ENCODE data around the gene ADAMTS18.
"Not testable (repeated sequence)": the region's sequence is repeated elsewhere in the genome, so short reads cannot be mapped to it uniquely, and the experiment has no call there.

ADAMTS18 gene

DNA sequence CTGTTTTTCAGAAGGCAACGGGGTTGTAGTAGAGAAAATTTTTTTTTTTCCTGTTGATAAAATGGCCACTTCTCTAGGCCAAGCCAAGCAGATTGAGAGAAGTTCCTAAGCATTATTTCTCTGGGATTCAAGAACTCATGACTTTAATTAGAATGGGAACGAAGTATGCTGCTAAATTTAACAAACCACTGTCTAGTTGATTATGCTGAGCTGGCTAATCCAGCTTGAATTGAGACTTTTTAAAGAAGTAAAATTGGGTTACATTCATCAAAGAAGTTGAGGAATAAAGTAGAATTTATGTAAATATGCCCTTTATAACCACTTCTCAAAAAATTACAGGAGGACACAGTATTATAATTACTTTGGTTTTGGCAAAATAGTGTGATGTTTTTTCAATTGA, 152.5 kb downstream of the ADAMTS18 start:
- no peak overlapping the region for H3K27ac ChIP-seq (ENCODE audit: poor library complexity, severe bottlenecking)
- H3K4me1 ChIP-seq (ENCODE audit: insufficient read depth, poor library complexity, severe bottlenecking): no peaks in the 10 kb centered on the region
- DNase-seq (ENCODE audit: low spot score) (no peak), ATAC-seq (ENCODE audit: low read depth) (no peak)
- no peaks in the 10 kb centered on the region for H3K36me3 ChIP-seq (ENCODE audit: low read depth)
- TF ChIP-seq, protein P1, sequence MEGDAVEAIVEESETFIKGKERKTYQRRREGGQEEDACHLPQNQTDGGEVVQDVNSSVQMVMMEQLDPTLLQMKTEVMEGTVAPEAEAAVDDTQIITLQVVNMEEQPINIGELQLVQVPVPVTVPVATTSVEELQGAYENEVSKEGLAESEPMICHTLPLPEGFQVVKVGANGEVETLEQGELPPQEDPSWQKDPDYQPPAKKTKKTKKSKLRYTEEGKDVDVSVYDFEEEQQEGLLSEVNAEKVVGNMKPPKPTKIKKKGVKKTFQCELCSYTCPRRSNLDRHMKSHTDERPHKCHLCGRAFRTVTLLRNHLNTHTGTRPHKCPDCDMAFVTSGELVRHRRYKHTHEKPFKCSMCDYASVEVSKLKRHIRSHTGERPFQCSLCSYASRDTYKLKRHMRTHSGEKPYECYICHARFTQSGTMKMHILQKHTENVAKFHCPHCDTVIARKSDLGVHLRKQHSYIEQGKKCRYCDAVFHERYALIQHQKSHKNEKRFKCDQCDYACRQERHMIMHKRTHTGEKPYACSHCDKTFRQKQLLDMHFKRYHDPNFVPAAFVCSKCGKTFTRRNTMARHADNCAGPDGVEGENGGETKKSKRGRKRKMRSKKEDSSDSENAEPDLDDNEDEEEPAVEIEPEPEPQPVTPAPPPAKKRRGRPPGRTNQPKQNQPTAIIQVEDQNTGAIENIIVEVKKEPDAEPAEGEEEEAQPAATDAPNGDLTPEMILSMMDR (IDR thresholded peaks at IDR 0.05; ENCODE audit: poor library complexity, severe bottlenecking): no peak
- H3K27me3 ChIP-seq (ENCODE audit: insufficient read depth, poor library complexity, severe bottlenecking): no peaks in the 10 kb centered on the region
- no peaks in the 10 kb centered on the region for H3K9me3 ChIP-seq (ENCODE audit: severe bottlenecking)
- no peak overlapping the region for H3K4me3 ChIP-seq (ENCODE audit: severe bottlenecking)

DNA sequence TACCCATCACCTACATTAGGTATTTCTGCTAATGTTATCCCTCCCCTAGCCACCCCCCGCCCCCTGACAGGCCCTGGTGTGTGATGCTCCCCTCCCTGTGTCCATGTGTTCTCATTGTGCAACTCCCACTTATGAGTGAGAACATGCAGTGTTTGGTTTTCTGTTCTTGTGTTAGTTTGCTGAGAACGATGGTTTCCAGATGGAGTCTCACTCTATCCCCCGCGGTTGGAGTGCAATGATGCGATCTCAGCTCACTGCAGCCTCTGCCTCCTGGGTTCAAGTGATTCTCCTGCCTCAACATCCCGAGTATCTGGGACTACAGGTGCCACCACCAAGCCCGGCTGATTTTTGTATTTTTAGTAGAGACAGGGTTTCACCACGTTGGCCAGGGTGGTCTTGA, 155.5 kb downstream of the ADAMTS18 start:
- not testable (repeated sequence) for H3K36me3 ChIP-seq (ENCODE audit: low read depth); H3K27me3 ChIP-seq (ENCODE audit: insufficient read depth, poor library complexity, severe bottlenecking); DNase-seq (ENCODE audit: low spot score); H3K27ac ChIP-seq (ENCODE audit: poor library complexity, severe bottlenecking); H3K4me3 ChIP-seq (ENCODE audit: severe bottlenecking); H3K9me3 ChIP-seq (ENCODE audit: severe bottlenecking); ATAC-seq (ENCODE audit: low read depth); H3K4me1 ChIP-seq (ENCODE audit: insufficient read depth, poor library complexity, severe bottlenecking)

DNA sequence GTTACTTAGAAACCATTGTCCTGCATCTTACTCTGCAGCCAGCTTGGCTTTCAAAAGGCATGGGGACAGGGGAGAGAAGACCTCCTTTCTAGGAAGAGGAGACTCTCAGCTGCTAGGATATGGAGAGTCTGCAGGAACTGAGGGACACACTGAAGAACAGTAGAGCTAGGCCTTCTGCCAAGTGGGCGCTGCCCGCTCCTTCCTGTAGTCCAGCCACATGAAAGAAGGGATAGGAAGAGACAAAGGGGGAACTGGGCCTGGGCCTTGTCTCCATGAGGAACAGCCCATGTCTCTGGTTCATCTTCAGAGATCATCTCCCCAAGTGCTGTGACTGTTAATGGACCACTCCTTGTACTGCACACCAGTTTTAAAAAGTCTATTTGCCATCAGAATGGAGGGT, 157.3 kb downstream of the ADAMTS18 start:
- Histone ChIP-seq H3K27ac (ENCODE audit: poor library complexity, severe bottlenecking) (no peak overlapping the region), H3K9me3 (ENCODE audit: severe bottlenecking) (no peaks in the 10 kb centered on the region), H3K4me1 (ENCODE audit: insufficient read depth, poor library complexity, severe bottlenecking) (no peaks in the 10 kb centered on the region), H3K36me3 (ENCODE audit: low read depth) (no peaks in the 10 kb centered on the region), H3K27me3 (ENCODE audit: insufficient read depth, poor library complexity, severe bottlenecking) (no peaks in the 10 kb centered on the region), H3K4me3 (ENCODE audit: severe bottlenecking) (no peak overlapping the region)
- ATAC-seq (ENCODE audit: low read depth) (no peak), DNase-seq (ENCODE audit: low spot score) (no peak)
- TF ChIP-seq, protein P1 (IDR thresholded peaks at IDR 0.05; ENCODE audit: poor library complexity, severe bottlenecking): no peak

GRCh38 chr16:77277141-77277540, 157.7 kb downstream of the ADAMTS18 start:
- ATAC-seq (ENCODE audit: low read depth): no peak
- DNase-seq (ENCODE audit: low spot score): no peak
- H3K4me3 ChIP-seq (ENCODE audit: severe bottlenecking): no peak overlapping the region

GRCh38 chr16:77276661-77277060, 158.2 kb downstream of the ADAMTS18 start:
- Histone ChIP-seq H3K4me3 (ENCODE audit: severe bottlenecking) (no peak overlapping the region), H3K27me3 (ENCODE audit: insufficient read depth, poor library complexity, severe bottlenecking) (no peaks in the 10 kb centered on the region), H3K27ac (ENCODE audit: poor library complexity, severe bottlenecking) (no peak overlapping the region), H3K36me3 (ENCODE audit: low read depth) (no peaks in the 10 kb centered on the region), H3K4me1 (ENCODE audit: insufficient read depth, poor library complexity, severe bottlenecking) (no peaks in the 10 kb centered on the region), H3K9me3 (ENCODE audit: severe bottlenecking) (no peaks in the 10 kb centered on the region)
- TF ChIP-seq, protein P1 (IDR thresholded peaks at IDR 0.05; ENCODE audit: poor library complexity, severe bottlenecking): no peak
- ATAC-seq (ENCODE audit: low read depth): no peak
- no peak for DNase-seq (ENCODE audit: low spot score)

More at GRCh38 chr16:77277141-77277540, 157.7 kb downstream of the ADAMTS18 start:
- H3K4me1 ChIP-seq (ENCODE audit: insufficient read depth, poor library complexity, severe bottlenecking): no peaks in the 10 kb centered on the region
- no peaks in the 10 kb centered on the region for H3K36me3 ChIP-seq (ENCODE audit: low read depth)
- H3K27me3 ChIP-seq (ENCODE audit: insufficient read depth, poor library complexity, severe bottlenecking): no peaks in the 10 kb centered on the region
- no peak overlapping the region for H3K27ac ChIP-seq (ENCODE audit: poor library complexity, severe bottlenecking)
- TF ChIP-seq, protein P1 (IDR thresholded peaks at IDR 0.05; ENCODE audit: poor library complexity, severe bottlenecking): no peak
- H3K9me3 ChIP-seq (ENCODE audit: severe bottlenecking): no peaks in the 10 kb centered on the region

DNA sequence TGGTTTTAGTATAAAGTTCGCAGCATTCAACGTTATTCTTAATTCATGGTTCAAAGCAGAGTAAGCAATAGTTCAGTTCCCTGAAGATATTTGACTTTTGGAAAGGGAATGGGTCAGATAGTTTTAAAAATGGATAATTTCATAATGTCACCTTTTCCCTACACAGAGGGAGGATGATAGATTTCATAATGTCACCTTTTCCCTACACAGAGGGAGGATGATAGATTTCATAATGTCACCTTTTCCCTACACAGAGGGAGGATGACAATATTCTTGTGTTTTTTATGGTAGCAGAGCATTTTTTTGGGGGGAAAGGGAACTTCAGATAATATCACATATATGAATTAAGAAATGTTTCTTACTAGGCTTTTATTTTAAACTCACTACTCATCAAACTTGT, 159.5 kb downstream of the ADAMTS18 start:
- not testable (repeated sequence) for H3K36me3 ChIP-seq (ENCODE audit: low read depth); H3K27ac ChIP-seq (ENCODE audit: poor library complexity, severe bottlenecking); H3K27me3 ChIP-seq (ENCODE audit: insufficient read depth, poor library complexity, severe bottlenecking); H3K9me3 ChIP-seq (ENCODE audit: severe bottlenecking); H3K4me1 ChIP-seq (ENCODE audit: insufficient read depth, poor library complexity, severe bottlenecking); H3K4me3 ChIP-seq (ENCODE audit: severe bottlenecking); ATAC-seq (ENCODE audit: low read depth); DNase-seq (ENCODE audit: low spot score)
